ENCODE results near the gene RPS3. TPM values are rescaled to one million over a fixed set of nuclear protein-coding genes. Genes with fewer than 3 reads are reported as not detected.

The RPS3 gene
- total and polyA plus RNA-seq, 2 of the 13 experiments (the other 11 are each of a cell fraction or from before 2014, with no cell fraction given) = 2,143 to 3,616 TPM

DNA sequence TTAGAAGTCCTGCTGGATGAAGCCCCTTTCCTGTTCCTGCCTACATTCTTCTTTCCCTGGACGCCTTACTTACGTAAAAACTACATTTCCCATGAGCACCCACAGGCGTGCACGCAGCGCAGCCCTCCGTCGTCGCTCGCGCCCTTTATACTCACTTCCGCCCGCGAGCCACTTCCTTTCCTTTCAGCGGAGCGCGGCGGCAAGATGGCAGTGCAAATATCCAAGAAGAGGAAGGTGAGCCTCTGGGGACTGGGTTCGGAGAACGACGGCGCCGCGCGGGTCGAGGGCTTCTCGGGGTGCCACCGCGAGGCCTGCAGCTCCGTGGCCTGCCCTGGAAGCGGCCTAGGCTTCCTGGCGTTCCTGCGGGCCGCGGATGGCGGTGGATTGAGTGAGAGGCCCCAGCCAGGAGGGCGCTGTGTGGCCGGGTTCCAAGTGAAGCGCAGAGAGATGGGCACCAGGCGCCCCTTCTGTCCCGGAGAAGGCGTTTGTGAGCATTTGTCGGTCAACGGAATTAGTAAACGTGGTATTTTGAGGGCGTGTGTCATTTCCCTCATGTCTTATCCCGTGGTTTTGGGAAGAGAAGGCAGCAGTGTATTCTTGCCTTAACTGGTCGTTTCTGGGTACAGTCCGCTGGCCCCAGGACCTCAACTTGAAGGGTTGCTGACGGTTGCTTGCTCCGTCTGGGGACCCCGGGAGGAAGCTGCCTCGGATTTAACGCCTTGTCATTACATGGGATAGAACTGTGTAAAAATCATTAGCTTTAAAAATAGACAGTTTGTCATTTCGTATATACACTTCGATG is at the start of gene RPS3 (continued):
- TF ChIP-seq CHD2 (IDR thresholded peaks at IDR 0.05; ENCODE audit: low read depth, low read length) (peak; percentile 42; the same call in 1 of the 2 replicates), HES4 (CRISPR knock-in tag; IDR thresholded peaks at IDR 0.05; ENCODE audit: borderline replicate concordance) (peak; percentile 80; the same call in 1 of the 2 replicates), PLSCR1 (CRISPR knock-in tag; IDR thresholded peaks at IDR 0.05; ENCODE audit: borderline replicate concordance) (no peak), FOXK1 (CRISPR knock-in tag; IDR thresholded peaks at IDR 0.05; ENCODE audit: borderline replicate concordance, low read depth) (peak; percentile 52), ZNF30 (CRISPR knock-in tag; IDR thresholded peaks at IDR 0.05) (peak; percentile 76; the same call in 1 of the 2 replicates), GABPB1 (CRISPR knock-in tag; IDR thresholded peaks at IDR 0.05) (peak; percentile 98), GTF2F1 (IDR thresholded peaks at IDR 0.05; ENCODE audit: low read length) (peak; percentile 92), TAF15 (IDR thresholded peaks at IDR 0.05; ENCODE audit: low read depth, low read length, poor library complexity, severe bottlenecking) (peak; percentile 89), CCDC6 (CRISPR knock-in tag; IDR thresholded peaks at IDR 0.05) (0 out of 2 replicates have a peak, but pooled peaks have one; percentile 80), ZIK1 (CRISPR knock-in tag; IDR thresholded peaks at IDR 0.05; ENCODE audit: borderline replicate concordance, low read depth) (peak; percentile 76; the same call in 1 of the 2 replicates), ZSCAN29 (CRISPR knock-in tag; conservative IDR thresholded peaks at IDR 0.05) (peak; percentile 52; the same call in 1 of the 2 replicates), ATF6 (CRISPR knock-in tag; conservative IDR thresholded peaks at IDR 0.05) (no peak), KLF11 (CRISPR knock-in tag; IDR thresholded peaks at IDR 0.05) (peak; percentile 95), NR1H2 (CRISPR knock-in tag; IDR thresholded peaks at IDR 0.05; ENCODE audit: borderline replicate concordance, low read depth) (0 out of 2 replicates have a peak, but pooled peaks have one; percentile 51), ZNF589 (CRISPR knock-in tag; conservative IDR thresholded peaks at IDR 0.05) (peak; percentile 85), ISX (CRISPR knock-in tag; conservative IDR thresholded peaks at IDR 0.05) (0 out of 2 replicates have a peak, but pooled peaks have one; percentile 43), ZNF460 (CRISPR knock-in tag; IDR thresholded peaks at IDR 0.05; ENCODE audit: borderline replicate concordance) (no peak; the same call in 1 of the 2 replicates), ZNF720 (CRISPR knock-in tag; IDR thresholded peaks at IDR 0.05) (no peak), MBNL3 (CRISPR knock-in tag; conservative IDR thresholded peaks at IDR 0.05) (no peak), TCF7L2 (IDR thresholded peaks at IDR 0.05; ENCODE audit: low read depth, low read length) (no peak), HIC2 (CRISPR knock-in tag; IDR thresholded peaks at IDR 0.05; ENCODE audit: low read depth) (peak; percentile 56; the same call in 1 of the 2 replicates), ATF2 (CRISPR knock-in tag; IDR thresholded peaks at IDR 0.05) (peak; percentile 88), RBAK (CRISPR knock-in tag; IDR thresholded peaks at IDR 0.05) (no peak), MLLT10 (CRISPR knock-in tag; IDR thresholded peaks at IDR 0.05) (peak; percentile 59; the same call in 1 of the 2 replicates)

Data from HepG2 (cell line).